PC-3 (cell line): ENCODE data around the gene UBE2Q1.

ENCODE experiments used
- CTCF ChIP-seq: fragments of 300-600 bp; sonication (generic); conservative IDR thresholded peaks from 2 replicates; pipeline ENCODE4 v1.5.1; 2017; ENCODE audit warnings: antibody characterized with exemption, low read depth, mild to moderate bottlenecking, low read length
- EZH2 ChIP-seq: fragments of 300-600 bp; sonication (generic); IDR thresholded peaks from one replicate; pipeline ENCODE4 v1.6.1; 2017; ENCODE audit warnings: antibody characterized with exemption, mild to moderate bottlenecking, low read length; ENCODE audit not compliant: unreplicated experiment
- EZH2phosphoT487 ChIP-seq: fragments of 300-600 bp; sonication (generic); IDR thresholded peaks from 2 replicates; pipeline ENCODE4 v1.6.1; 2018; ENCODE audit warnings: mild to moderate bottlenecking, antibody characterized with exemption, low read length, borderline replicate concordance

DNA sequence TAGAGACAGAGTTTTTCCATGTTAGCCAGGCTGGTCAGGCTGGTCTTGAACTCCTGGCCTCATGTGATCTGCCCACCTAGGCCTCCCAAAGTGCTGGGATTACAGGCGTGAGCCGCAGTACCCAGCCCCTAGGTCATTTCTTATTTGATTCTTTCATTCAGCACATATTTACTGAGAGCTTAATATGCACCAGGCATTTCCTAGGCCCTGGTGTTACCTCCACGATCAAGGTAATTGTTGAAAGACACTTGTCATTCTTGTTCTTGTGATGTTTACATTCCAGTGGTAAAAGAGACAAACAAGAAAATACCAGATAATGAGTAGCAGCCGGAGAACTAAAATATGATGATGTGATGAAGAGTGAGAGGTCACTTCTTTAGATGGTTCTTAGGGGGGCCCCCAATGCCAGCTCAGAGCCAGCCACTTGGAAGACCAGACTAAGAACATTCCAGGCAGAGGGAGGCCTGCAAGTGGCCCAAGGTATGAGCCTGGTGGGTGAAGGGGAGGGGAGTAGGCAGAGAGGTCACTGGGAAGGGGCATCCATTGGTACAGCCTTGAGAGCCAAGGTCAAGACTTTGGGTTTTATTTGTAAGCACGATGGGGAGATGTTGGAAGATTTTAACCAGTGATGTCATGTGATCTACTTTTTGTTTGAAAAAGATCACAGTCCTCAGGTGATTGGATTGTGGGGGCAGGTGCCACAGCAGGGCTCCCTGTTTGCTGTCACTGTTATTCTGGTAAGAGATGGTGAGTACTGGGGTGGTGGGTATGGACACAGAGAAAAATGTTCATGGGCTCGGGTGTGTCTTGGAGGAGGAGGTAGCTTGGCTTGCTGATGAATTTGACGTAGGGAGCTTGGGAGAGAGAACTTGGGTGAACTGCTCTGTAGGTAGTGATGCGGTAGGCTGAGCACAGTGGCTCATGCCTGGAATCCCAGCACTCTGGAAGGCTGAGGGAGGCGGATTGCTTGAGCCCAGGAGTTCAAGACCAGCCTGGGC lies 18.7 kb downstream of the UBE2Q1 start:
- no peak for TF ChIP-seq CTCF
- TF ChIP-seq EZH2 = no peak
- TF ChIP-seq EZH2phosphoT487 = no peak
